HG02571 (cell line): ENCODE results near the gene FIBCD1.
"Not testable (repeated sequence)": the region's sequence is repeated elsewhere in the genome, so short reads cannot be mapped to it uniquely, and the experiment has no call there.

Experiments used
- ATAC-seq: cut with Tn5 transposase; IDR thresholded peaks from one replicate; pipeline ENCODE4 v1.9.1; 2021; ENCODE audit warnings: mild to moderate bottlenecking, moderate library complexity; ENCODE audit not compliant: unreplicated experiment

Gene FIBCD1

DNA sequence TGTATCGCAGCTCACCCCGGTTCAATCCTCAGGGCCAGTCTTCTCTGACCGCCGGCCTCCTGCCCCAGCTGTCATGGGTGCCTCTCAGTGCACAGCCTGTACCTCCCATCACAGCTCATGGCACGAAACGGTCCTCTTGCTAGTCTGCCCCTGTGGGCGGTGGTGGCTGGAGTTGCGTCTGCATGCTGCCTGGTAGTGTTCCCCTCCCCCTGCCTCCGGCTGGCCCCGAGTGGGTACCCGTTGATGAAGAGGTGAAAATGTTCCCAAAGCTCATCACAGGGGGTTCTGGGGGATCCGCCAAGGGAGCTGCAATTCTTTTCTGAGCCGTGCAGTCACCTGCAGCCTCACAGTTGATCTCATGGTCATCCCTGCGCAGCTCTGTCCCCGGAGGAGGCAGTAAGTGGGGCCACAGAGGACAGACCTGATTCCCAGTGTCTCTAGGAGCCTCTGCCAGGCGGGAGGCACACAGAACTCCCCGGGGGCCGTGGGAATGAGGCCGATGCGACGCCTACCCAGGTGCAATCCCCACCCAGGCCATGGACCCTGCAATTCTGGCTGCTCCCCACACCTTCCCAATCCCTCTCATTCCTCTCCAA is 34.7 kb upstream of the FIBCD1 start:
- ATAC-seq, result no peak

DNA sequence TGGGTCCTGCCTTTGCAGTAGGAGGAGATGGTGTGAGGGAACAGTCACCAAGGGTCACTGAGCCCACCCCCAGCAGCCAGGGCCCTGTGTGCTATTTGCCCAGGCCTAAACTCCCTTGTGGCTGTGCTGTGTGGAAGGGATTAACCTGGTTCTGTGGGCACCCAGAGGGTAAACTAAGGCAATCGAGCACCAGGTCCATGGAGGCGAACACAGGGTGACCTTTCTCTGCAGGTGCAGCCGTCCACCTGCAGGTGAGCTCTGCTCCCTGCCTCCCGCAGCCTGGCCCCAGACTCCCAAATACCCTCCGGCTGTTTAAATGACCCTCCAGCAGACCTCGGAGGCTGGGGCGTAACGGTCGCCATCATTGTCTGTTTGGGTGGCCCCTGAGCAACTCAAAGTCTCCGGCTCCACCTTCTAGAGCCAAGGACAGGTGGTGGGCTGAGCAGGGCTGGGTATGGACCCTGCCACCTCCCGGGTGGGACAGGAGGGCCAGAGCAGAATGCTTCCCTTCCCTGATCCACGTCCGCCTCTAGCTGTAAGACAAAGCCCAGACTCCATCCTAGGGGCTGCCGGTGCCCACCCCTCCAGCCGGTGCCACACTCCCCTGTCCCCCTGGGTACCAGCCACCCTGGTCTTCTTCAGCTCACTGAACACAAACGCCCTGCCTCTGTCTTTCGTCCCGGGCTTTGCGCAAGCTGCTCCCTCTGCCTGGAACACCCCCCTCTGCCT is 34.1 kb upstream of the FIBCD1 start:
- no peak for ATAC-seq

- no peak for ATAC-seq
Measured at GRCh38 chr9:130972277-130972956, 33.4 kb upstream of the FIBCD1 start.

- ATAC-seq, result no peak
Measured at GRCh38 chr9:130971294-130971849, 32.3 kb upstream of the FIBCD1 start.

GRCh38 chr9:130970855-130971254 is 31.8 kb upstream of the FIBCD1 start:
- no peak for ATAC-seq

DNA sequence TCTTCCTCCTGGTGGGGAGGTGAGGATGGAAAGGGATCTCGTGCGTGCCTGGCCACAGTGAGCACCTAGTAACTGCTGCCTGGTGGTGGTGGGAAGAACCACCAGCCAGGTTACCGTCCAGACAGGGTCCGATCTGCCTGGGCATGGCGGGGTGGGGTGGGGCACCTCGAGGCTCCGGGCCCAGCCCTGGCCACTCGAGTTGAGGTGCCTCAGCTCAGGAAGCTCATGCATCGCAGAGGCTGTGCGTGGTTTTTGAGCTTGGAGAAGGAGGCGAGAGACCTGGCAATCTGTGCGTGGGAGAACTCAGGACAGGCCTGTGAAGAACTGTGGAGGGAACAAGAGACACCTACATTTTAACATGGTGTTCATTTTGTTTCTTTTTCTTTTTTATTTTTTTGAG is 31.0 kb upstream of the FIBCD1 start:
- ATAC-seq, result no peak

GRCh38 chr9:130965680-130966079 is 26.6 kb upstream of the FIBCD1 start:
- no peak for ATAC-seq

GRCh38 chr9:130963916-130964315 is 24.9 kb upstream of the FIBCD1 start:
- no peak for ATAC-seq

DNA sequence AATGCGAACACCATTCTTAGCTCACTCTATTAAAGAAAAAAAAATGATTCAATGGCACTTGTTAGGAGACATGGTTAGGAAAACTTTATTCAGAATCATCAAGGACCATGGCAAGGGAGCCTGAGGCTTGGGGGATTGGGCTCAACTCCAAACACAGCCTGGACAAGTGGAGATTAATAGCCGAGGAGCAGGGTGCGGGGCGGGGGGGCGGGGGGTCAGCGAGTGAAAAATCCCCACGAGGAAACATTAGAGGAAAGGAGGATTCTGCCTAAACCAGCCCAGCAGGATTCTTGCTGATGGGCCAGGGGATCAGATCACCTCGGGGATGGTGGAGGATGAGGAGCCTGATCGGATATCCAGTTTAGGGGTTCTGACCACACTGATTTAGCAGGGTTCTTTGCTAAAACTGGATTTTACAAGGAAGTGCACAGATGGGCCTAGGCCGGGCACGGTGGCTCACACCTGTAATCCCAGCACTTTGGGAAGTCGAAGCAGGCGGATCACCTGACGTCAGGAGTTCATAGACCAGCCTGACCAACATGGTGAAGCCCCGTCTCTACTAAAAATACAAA is 24.4 kb upstream of the FIBCD1 start:
- ATAC-seq, result no peak

DNA sequence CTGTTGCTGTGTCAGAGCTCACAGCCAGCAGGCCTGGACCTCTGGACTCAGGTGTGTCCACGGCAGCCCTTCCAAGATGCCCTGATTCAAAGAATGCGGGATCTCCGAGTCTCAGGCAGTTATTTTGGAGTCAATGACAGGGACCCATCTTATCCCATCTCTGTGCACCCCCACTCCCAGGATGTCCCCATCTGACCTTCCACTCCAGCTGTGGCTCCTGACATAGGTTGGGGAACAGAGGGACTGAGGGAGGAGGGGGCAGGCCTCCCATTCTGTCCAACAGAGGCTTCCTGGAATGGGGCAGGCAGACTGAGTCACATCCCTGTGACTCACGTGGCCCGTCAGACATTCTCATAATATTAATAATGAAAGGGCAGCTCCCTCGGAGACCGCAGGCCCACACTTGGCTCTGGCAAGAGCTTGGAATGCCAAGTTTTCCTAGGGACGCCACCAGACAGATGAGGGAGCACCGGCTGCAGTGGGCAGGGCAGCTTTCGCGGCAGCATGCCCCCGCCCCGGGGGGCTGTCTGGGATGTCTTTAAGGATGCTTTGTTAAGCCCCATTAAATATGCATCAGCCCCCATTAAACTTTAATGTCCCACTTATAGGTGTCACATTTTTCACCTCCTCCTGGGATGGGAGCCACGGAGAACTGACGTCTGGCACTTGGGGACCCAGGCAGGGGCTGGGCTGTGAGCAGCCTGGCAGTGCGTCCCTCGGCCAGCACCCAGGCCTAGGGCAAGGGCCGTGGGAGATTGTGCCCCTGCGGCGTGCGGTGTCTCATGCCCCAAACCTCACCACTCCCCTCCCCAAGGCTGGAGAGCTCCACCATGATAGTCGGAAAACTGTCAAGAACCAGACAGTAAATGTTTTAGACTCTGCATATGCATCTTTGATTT is 23.6 kb upstream of the FIBCD1 start:
- ATAC-seq, result no peak

DNA sequence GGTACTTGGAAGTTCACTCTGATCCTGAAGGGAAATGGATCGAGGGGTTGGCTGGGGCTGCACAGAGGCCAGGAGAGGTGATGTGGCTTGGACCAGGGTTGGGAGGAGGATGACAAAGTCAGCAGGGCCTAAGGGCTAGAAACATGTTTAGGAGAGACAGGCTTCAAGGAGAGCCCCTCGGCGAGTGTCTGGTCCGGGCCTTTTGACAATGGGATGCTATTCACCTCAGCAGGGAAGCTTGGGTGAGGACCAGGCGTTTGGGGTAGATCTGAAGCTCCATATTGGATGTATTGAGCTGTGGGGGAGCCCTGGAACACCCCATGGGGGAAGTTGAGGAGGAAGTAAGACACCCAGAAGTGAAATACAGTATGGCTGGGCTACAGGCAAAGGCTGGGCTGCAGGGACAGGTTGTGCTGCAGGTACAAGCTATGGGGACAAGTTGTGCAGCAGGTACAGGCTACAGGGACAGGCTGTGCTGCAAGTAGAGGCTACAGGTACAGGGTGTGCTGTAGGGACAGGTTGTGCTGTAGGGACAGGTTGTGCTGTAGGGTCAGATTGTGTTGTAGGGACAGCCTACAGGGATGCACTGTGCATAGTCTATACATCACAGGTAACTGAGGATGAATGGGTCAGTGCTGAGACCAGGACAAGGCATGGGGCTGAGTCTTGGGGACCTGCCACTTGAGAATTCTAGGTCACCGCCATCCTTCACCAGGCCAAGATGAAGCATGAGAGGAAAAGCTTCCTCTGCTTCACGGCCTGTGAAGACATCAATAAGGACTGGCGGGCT is 22.7 kb upstream of the FIBCD1 start:
- no peak for ATAC-seq

DNA sequence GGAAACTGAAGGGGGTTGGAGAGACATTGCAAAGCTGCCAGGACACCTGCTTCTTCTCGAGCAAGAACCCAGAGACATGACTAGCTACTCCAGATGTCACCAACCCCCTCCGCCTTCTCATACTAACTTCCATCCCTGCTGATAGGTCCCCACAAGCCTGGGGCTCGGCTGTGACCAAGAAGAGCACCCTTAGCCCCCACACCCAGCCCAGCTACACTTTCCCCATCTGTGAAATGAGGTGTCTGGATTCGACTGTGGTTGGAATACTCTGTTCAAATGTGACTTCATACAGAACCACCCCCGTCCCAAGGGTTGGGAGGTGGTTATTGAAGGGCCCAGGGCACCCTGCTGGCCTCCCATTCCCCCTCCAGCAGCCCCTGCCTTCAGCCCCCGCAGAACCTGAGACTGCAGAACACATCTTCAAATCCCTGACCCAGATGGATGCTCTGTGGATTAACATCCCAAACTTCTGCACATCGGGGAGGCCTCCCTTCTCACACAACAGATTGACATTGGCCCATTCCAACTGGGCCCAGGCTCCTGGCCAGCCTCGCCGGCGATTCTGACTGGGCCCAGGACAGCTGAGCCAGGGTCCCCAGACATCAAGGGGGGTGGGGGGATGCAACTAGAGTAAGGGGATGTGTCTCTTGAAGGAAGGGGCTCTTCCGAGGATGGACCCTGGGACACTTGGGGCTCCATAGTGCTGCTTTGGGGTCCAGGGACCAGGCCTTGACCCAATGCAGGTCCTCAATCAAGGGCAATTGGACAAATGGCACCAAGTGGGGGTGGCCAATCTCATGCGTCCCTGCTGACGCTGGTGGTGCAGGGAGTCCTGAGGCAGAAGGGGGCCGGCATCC is 21.7 kb upstream of the FIBCD1 start:
- no peak for ATAC-seq

DNA sequence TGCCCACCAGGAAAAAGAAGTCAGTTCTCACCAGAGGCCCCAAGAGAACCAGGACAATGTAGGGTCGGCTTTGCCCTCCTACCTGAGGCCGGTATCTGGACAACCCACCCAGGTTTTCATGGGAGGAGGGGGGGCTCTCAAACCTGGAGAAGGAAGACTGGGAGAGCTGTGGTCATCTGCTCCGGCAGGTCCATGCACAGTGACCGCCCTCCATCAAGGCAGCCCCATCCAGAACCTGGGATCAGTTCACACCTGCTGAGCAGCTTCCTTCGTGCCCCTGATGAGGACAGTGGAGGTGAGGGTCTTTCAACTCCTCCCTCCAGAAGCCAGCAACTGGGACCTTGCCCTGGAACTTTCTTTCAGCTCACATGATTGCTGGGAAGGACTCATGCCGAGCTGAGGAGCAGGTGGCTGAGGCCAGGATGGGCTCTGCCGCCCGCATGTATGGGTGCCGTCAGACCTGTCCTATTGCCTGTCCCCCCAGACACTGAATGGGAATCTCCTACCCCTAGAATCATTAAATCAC is 20.8 kb upstream of the FIBCD1 start:
- no peak for ATAC-seq

- ATAC-seq, result not testable (repeated sequence)
Measured at GRCh38 chr9:130958564-130958963, 19.5 kb upstream of the FIBCD1 start.

GRCh38 chr9:130957451-130958203 is 18.6 kb upstream of the FIBCD1 start:
- no peak for ATAC-seq

DNA sequence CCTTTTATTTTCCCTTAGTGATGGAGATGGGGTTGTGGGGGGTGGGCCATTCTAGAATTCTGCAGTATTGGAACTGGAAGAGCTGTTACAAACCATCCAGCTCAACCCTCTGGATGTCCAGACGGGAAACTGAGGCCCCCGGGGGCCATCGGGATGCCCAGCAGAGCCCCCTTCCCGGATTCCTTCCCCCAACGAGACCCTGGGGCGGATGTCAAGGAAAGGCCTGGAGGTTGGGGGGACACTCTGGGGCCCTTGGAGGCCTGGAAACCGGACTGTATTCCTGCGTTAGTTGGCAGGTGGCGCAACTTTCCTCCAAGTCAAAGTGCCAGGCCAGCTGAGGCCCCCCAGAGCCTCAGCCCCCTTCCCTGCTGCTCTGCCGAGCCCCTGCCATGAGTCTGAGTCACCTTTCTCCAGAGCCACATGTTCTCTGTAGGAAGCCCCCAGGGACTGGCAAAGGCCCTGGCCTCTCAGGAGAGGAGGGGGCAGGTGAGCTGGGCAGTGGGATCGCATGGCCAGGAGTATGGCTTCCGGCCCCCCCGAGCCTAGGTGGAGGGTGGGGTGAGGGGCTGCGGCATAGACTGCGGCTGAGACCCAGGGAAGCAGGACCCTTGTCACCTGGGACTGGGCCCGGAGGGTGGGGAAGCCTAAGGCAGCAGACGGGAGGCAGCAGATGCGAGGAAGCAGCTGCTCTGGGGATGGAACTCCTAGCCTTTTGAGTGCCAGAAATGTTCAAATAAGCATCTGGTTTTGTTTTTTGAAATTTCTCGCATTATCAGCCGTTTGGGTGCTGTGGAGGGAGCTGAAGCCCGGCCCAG is 17.8 kb upstream of the FIBCD1 start:
- ATAC-seq, result no peak
